A673 (cell line): Measurements from ENCODE around the gene RGS3.

Source experiments
- EZH2 ChIP-seq: fragments of 200-600 bp; sonication (generic); IDR thresholded peaks from 2 replicates; pipeline ENCODE4 v1.6.1; 2017; ENCODE audit warnings: borderline replicate concordance, low read depth, mild to moderate bottlenecking, mixed read lengths, antibody characterized with exemption, low read length; ENCODE audit not compliant: poor library complexity, severe bottlenecking
- TF ChIP-seq, protein P1 (sequence below): fragments of 300-800, 200-600 bp; sonication (generic); conservative IDR thresholded peaks from 2 replicates; pipeline ENCODE4 v1.5.1; 2017; ENCODE audit warnings: low read depth, mild to moderate bottlenecking, antibody characterized with exemption, low read length, moderate library complexity, mixed read lengths

DNA sequence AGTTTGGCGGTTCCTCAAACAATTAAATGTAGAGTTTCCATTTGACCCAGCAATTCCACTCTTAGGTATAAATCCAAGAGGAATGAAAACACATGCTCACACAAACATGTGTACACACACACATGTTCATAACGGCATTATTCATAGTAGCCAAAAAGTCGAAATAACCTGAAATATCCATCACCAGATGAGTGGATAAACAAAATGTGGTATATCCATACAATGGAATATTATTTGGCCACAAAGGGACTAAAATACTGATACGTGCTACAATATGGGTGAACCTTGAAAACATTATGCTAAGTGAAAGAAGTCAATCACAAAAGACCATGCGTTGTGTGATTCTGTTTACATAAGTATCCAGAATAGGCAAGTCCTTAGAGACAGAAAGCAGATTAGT lies 8.7 kb downstream of the RGS3 start:
- TF ChIP-seq, protein P1, sequence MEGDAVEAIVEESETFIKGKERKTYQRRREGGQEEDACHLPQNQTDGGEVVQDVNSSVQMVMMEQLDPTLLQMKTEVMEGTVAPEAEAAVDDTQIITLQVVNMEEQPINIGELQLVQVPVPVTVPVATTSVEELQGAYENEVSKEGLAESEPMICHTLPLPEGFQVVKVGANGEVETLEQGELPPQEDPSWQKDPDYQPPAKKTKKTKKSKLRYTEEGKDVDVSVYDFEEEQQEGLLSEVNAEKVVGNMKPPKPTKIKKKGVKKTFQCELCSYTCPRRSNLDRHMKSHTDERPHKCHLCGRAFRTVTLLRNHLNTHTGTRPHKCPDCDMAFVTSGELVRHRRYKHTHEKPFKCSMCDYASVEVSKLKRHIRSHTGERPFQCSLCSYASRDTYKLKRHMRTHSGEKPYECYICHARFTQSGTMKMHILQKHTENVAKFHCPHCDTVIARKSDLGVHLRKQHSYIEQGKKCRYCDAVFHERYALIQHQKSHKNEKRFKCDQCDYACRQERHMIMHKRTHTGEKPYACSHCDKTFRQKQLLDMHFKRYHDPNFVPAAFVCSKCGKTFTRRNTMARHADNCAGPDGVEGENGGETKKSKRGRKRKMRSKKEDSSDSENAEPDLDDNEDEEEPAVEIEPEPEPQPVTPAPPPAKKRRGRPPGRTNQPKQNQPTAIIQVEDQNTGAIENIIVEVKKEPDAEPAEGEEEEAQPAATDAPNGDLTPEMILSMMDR: no peak
- no peak for TF ChIP-seq EZH2
